KMS-11 (cell line): Measurements from ENCODE around the gene STPG2.

ENCODE experiments used
- H2AFZ ChIP-seq: fragments of 200-600 bp; sonication (generic); 2 replicates; pipeline ENCODE4 v1.6.1; 2016; ENCODE audit warnings: antibody characterized with exemption, mixed run types, low read depth
- H3K27ac ChIP-seq: fragments of 200-600 bp; sonication (generic); 2 replicates; pipeline ENCODE4 v1.6.1; 2016; ENCODE audit warnings: mild to moderate bottlenecking, mixed run types
- H3K27me3 ChIP-seq: fragments of 200-600 bp; sonication (generic); 2 replicates; pipeline ENCODE4 v1.6.1; 2017; ENCODE audit warnings: mild to moderate bottlenecking, low read depth, mixed run types, moderate library complexity; ENCODE audit not compliant: insufficient read depth
- H3K36me3 ChIP-seq: fragments of 200-600 bp; sonication (generic); 2 replicates; pipeline ENCODE4 v1.6.1; 2017; ENCODE audit warnings: mild to moderate bottlenecking, mixed run types; ENCODE audit not compliant: insufficient read depth
- H3K4me1 ChIP-seq: fragments of 200-600 bp; sonication (generic); 2 replicates; pipeline ENCODE4 v1.6.1; 2016; ENCODE audit warnings: mild to moderate bottlenecking, low read depth, mixed run types; ENCODE audit not compliant: poor library complexity, severe bottlenecking
- H3K4me2 ChIP-seq: fragments of 200-600 bp; sonication (generic); 2 replicates; pipeline ENCODE4 v1.7.0; 2016; ENCODE audit warnings: mild to moderate bottlenecking, mixed run types
- H3K4me3 ChIP-seq: fragments of 200-600 bp; sonication (generic); IDR thresholded peaks from 2 replicates; pipeline ENCODE4 v1.6.1; 2017; ENCODE audit warnings: low read depth, low read length, mixed read lengths; ENCODE audit not compliant: insufficient read depth
- H3K79me2 ChIP-seq: fragments of 200-600 bp; sonication (generic); 2 replicates; pipeline ENCODE4 v1.6.1; 2016; ENCODE audit warnings: low read depth, mixed run types; ENCODE audit not compliant: insufficient read depth
- H3K9ac ChIP-seq: fragments of 200-600 bp; sonication (generic); 2 replicates; pipeline ENCODE4 v1.6.1; 2016; ENCODE audit warnings: mild to moderate bottlenecking, mixed run types
- H4K20me1 ChIP-seq: fragments of 200-600 bp; sonication (generic); 2 replicates; pipeline ENCODE4 v1.6.1; 2016; ENCODE audit warnings: mild to moderate bottlenecking, mixed run types; ENCODE audit not compliant: insufficient read depth
- CTCF ChIP-seq: fragments of 200-600 bp; sonication (generic); conservative IDR thresholded peaks from 2 replicates; pipeline ENCODE4 v1.6.1; 2017; ENCODE audit warnings: low read depth, mild to moderate bottlenecking, antibody characterized with exemption, low read length, moderate library complexity, mixed read lengths

STPG2 gene

GRCh38 chr4:98110214-98110613 is 33.1 kb downstream of the STPG2 start:
- no peak overlapping the region for H3K27ac ChIP-seq
- no peaks in the 10 kb centered on the region for H3K36me3 ChIP-seq
- no peak overlapping the region for H3K4me2 ChIP-seq
- no peaks in the 10 kb centered on the region for H3K27me3 ChIP-seq
- no peak overlapping the region for H3K9ac ChIP-seq
- TF ChIP-seq CTCF = no peak
- H2AFZ ChIP-seq = no peak overlapping the region
- no peaks in the 10 kb centered on the region for H3K4me1 ChIP-seq
- H3K4me3 ChIP-seq = no peak overlapping the region
- H3K79me2 ChIP-seq = no peaks in the 10 kb centered on the region
- H4K20me1 ChIP-seq = no peaks in the 10 kb centered on the region

- Histone ChIP-seq H3K27ac (no peak overlapping the region), H3K4me3 (no peak overlapping the region), H3K4me2 (no peak overlapping the region), H3K36me3 (no peaks in the 10 kb centered on the region), H3K27me3 (no peaks in the 10 kb centered on the region), H3K9ac (no peak overlapping the region), H4K20me1 (no peaks in the 10 kb centered on the region), H2AFZ (no peak overlapping the region), H3K4me1 (no peaks in the 10 kb centered on the region), H3K79me2 (no peaks in the 10 kb centered on the region)
- no peak for TF ChIP-seq CTCF
Measured at GRCh38 chr4:98102660-98103059, 40.6 kb downstream of the STPG2 start.

GRCh38 chr4:98101988-98102387 is 41.3 kb downstream of the STPG2 start:
- Histone ChIP-seq H3K27me3 (no peaks in the 10 kb centered on the region), H2AFZ (no peak overlapping the region), H3K4me3 (no peak overlapping the region), H3K27ac (no peak overlapping the region), H3K9ac (no peak overlapping the region), H3K4me1 (no peaks in the 10 kb centered on the region), H3K36me3 (no peaks in the 10 kb centered on the region), H3K4me2 (no peak overlapping the region), H3K79me2 (no peaks in the 10 kb centered on the region), H4K20me1 (no peaks in the 10 kb centered on the region)
- no peak for TF ChIP-seq CTCF

GRCh38 chr4:98098764-98099163 is 44.5 kb downstream of the STPG2 start:
- no peak overlapping the region for H3K4me2 ChIP-seq
- H3K27me3 ChIP-seq = no peaks in the 10 kb centered on the region
- H3K4me3 ChIP-seq = no peak overlapping the region
- no peaks in the 10 kb centered on the region for H3K36me3 ChIP-seq
- no peaks in the 10 kb centered on the region for H3K4me1 ChIP-seq
- H4K20me1 ChIP-seq = no peaks in the 10 kb centered on the region
- TF ChIP-seq CTCF = no peak
- H3K27ac ChIP-seq = no peak overlapping the region
- no peak overlapping the region for H3K9ac ChIP-seq
- H2AFZ ChIP-seq = no peak overlapping the region
- H3K79me2 ChIP-seq = no peaks in the 10 kb centered on the region

GRCh38 chr4:98094118-98094517 is 49.2 kb downstream of the STPG2 start:
- Histone ChIP-seq H3K79me2 (no peaks in the 10 kb centered on the region), H4K20me1 (no peaks in the 10 kb centered on the region), H3K4me3 (no peak overlapping the region), H3K27me3 (no peaks in the 10 kb centered on the region), H3K4me1 (no peaks in the 10 kb centered on the region), H3K9ac (no peak overlapping the region), H3K27ac (no peak overlapping the region), H2AFZ (no peak overlapping the region), H3K36me3 (no peaks in the 10 kb centered on the region), H3K4me2 (no peak overlapping the region)
- TF ChIP-seq CTCF = no peak
